HG02623 (cell line): ENCODE data around the gene PEX1.
"Not testable (repeated sequence)": the region's sequence is repeated elsewhere in the genome, so short reads cannot be mapped to it uniquely, and the experiment has no call there.

Source experiments
- ATAC-seq: cut with Tn5 transposase; IDR thresholded peaks from one replicate; pipeline ENCODE4 v1.9.1; 2021; ENCODE audit warnings: moderate library complexity; ENCODE audit not compliant: unreplicated experiment

Gene PEX1

DNA sequence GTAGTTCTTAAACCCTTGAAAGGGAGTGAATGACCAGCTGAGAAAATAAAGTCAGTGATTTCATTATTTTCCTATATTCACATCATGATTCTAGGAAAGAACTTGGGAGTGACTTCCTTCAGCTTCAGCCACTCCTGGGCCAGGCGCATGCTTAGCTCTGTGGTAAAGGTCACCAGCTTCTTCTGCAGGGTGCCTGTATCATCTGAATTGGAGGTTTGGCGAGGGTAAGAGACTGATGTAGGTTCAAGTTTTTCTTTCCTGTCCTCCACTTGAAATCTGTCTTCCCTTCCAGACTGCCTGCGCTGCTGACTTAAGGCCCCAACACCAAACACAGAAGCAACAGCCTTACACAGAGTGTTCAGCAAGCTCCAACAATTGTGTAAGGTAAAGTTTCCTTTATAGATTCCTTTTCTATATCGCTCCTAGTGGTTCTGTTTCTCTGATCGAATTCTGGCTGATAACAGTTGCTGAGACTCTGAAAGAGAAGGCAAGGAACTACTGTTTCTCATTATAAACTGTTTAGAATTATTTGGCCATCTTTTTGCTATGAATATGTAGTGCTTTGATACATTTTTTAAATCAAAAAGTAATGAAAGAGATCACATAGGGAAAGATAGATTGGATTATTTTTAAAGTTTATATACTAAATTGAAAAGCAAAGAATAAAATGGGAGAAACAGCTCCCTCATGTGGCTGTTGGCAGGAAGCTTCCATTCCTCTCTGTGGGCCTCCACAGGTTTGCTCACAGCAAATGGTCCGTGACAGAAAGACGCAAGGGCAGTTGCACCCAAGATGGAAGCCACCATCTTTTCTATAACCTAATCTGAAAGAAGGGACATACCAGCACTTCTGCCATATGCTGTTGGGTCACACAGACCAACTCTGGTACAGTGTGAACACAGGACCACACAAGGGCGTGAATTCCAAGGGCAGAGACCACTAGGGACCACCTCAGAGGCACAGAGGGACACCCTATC, 67.0 kb downstream of the PEX1 start:
- peak; percentile 72 for ATAC-seq

DNA sequence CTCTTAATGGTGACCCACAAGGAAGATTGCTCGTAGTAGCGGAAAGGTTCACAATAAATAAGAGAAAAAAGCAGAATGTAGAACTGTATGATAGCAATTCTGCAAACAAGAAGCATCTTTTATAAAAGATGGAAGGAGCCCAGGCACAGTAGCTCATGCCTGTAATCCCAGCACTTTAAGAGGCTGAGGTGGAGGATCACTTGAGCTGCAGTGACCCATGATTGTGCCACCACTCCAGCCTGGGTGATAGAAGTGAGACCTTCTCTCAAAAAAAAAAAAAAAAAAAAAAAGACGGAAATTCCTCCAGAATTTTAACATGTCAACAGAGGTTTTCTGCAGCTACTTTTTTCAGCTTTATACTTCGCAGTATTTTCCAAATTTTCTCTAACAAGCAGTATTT, 67.8 kb downstream of the PEX1 start:
- ATAC-seq: no peak

DNA sequence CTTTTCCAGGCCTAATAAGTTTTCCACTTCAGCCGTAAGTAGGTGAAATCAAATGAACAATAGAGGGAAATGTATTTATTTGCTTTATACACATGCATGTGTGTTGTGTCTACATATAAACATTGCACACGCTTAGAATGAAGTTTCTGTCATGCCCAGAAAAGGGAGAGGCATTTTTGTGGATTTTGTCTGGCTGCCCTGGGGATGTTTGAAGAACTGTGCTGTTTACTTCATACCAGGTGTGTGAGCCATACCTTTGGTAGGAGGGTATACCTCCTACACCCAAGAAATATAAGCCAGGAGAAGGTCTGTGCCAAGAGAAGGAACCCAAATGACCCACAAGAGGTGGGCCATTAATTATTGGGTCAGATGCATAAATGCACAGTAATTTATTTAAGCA, 68.2 kb downstream of the PEX1 start:
- no peak for ATAC-seq

DNA sequence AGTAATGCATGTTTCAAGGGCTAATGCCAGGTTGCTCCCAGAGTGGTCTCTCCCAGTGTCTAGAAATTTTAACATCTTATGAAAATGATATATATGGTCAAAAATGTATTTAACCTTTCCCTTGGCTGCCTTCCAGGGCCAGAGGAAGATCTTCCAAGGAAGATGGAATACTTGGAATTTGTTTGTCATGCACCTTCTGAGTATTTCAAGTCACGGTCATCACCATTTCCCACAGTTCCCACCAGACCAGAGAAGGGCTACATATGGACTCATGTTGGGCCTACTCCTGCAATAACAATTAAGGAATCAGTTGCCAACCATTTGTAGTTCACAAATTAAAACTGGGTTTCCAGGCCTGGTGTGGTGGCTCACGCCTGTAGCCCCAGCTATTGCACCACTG, 72.1 kb downstream of the PEX1 start:
- ATAC-seq: no peak

DNA sequence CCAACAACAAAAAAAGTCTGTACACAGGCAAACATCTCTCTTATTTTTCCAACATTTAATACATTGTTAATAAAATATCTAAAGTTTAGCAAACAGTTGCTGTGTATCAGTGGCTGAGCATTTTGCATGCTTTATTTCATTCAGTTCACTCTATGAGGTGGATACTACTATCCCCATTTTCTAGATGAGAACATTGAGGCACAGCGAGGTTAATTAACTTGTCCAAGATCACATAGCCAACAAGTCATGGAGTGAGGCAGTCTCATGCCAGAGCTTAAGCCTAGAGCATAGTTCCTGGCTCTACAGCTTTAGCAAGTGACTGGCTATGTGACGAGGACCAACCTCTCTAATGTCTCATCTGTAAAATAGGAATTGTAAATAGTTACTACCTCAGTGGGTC, 76.7 kb downstream of the PEX1 start:
- no peak for ATAC-seq

DNA sequence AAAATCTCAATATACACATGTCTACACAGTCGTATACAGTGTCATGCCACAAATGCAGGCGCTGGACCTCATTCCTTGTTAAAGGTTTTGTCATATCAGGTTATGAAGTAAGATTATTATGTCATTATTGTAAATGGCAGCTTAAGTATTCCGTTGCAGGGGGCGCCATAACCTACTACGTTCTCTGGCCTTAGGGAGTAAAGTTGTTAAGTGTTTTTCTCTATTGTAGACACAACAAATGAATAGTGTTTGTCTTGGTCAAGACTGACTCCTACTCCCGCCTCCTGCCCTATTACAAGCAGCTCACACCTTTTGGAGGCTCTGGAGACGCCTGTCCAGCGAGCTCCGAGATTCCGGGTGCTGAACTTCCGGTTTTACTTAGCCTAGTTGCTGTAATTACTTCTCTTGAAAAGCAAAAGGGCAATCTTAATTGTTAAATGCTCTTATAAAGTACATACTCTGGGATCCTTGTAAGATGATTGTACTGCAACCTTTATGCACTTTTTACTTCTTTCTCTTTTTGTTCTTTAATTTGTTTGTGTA, 80.0 kb downstream of the PEX1 start:
- peak; percentile 32 for ATAC-seq

DNA sequence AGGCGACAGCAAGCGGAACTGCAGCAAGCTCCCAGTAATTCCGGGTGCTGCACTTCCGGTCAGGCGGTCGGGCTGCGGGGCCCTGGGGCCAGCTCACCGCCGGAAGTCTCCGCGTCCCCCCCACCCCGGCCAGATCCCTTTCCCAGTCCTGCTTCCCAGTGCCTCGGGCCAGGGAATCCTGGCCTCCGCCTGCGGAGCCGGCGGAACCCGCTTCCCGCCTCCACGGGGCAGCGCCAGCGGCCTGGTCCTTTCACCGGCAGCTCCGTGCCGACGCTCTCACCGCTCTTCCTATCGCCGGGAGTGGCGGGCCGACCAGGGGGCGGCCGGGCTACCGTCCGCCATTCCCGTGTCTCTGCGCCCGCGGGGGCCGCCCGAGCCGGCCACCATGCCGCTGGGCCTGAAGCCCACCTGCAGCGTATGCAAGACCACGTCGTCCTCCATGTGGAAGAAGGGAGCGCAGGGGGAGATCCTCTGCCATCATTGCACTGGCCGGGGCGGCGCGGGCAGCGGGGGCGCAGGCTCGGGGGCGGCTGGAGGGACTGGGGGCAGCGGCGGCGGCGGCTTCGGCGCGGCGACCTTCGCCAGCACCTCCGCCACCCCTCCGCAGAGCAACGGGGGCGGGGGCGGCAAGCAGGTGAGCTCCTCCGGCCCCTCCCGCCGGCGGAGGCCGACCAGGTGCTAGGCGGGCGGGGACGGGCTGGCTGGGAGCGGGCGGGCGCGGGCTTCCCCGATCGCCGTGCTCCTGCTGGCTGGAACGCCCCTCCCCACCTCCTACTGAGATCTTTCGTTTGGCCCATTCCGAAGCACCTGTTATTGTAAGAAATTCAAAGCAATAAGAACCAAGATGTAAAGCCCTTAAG, 80.7 kb downstream of the PEX1 start, which contains the start of gene GATAD1:
Gene GATAD1 (plus strand): TSS at position 138 of the 860 bp plus-strand sequence. CDS start 248 bp downstream, at position 386.
- peak; percentile 82 for ATAC-seq

DNA sequence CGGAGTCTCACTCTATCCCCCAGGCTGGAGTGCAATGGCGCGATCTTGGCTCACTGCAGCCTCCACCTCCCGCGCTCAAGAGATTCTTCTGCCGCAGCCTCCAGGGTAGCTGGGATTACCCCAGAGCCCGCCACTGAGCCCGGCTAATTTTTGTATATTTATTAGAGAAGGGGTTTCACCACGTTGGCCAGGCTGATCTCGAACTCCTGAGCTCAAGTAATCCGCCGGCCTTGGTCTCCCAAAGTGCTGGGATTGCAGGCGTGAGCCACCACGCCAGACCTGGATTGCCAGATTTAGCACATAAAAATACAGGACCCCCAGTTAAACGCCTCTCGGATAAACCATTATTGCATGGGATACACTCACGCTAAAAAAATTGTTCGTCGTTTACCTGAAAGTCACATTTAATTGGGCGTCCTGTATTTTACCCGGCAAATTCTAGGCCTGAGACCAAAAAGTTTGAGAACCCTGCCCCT, 81.4 kb downstream of the PEX1 start:
- ATAC-seq: no peak

DNA sequence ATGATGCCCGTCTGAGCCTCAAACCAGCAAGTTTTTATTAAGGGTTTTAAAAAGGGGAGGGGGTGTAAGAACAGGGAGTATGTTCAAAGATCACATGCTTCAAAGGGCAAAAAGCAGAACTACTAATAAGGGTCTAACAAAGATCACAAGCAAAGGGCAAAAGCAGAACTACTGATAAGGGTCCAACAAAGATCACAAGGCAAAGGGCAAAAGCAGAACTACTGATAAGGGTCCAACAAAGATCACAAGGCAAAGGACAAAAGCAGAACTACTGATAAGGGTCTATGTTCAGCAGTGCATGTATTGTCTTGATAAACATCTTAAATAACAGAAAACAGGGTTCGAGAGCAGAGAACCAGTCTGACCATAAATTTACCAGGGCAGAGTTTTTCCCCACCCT, 85.6 kb downstream of the PEX1 start:
- not testable (repeated sequence) for ATAC-seq

DNA sequence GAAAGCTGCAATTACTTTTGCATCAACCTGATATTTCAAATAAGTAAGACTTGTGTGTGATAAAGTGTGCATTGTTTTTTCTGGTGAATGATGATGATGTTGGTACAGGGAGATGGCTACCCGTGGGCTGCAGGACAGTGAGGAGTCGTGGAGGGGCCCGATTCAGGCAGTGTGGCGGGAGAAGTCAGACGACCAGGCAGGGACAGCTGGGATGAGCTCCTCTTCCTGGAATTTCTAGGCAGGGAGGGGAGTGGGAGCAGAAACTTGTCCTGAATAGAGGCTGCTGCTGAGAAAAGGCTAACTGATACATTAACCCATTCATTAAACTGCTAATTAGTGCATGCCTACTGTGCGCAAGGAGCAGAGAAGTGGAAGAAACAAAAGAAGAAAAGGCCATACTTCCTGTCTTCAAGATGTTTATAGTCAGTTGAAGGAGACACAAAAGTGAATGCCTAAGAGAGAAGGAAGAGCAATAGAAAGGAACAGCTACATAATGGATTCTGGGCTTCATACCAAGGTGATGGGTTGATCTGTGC, 90.3 kb downstream of the PEX1 start:
- ATAC-seq: no peak
